Parathyroid adenoma (tissue), 2 donors: ENCODE results near the gene ASPG.
A peak's percentile ranks its signal among the peaks of the same experiment; 100 is the strongest.

Experiments used
- H2AFZ ChIP-seq: fragments of 300-600 bp; sonication (generic); one replicate; pipeline ENCODE4 v1.7.0; 2017; ENCODE audit warnings: antibody characterized with exemption, mild to moderate bottlenecking
- H3K27ac ChIP-seq: fragments of 300-600 bp; sonication (generic); one replicate; pipeline ENCODE4 v1.7.0; 2017
- H3K27me3 ChIP-seq: fragments of 300-600 bp; sonication (generic); one replicate; pipeline ENCODE4 v1.7.0; 2017; ENCODE audit warnings: low read length; ENCODE audit not compliant: control insufficient read depth, insufficient read depth
- H3K36me3 ChIP-seq: fragments of 300-600 bp; sonication (generic); one replicate; pipeline ENCODE4 v1.7.0; 2017; ENCODE audit warnings: low read length; ENCODE audit not compliant: control insufficient read depth, insufficient read depth
- H3K4me1 ChIP-seq: fragments of 300-600 bp; sonication (generic); one replicate; pipeline ENCODE4 v1.7.0; 2017; ENCODE audit warnings: control low read depth
- H3K4me2 ChIP-seq: fragments of 300-600 bp; sonication (generic); one replicate; pipeline ENCODE4 v1.7.0; 2017; ENCODE audit warnings: low read length
- H3K4me3 ChIP-seq: fragments of 300-600 bp; sonication (generic); one replicate; pipeline ENCODE4 v1.7.0; 2017; ENCODE audit warnings: low read depth, low read length
- H3K79me2 ChIP-seq: fragments of 300-600 bp; sonication (generic); one replicate; pipeline ENCODE4 v1.7.0; 2017; ENCODE audit warnings: control low read depth
- H3K9ac ChIP-seq: fragments of 300-600 bp; sonication (generic); one replicate; pipeline ENCODE4 v1.7.0; 2017; ENCODE audit warnings: mild to moderate bottlenecking
- H3K9me3 ChIP-seq: fragments of 300-600 bp; sonication (generic); one replicate; pipeline ENCODE4 v1.7.0; 2017; ENCODE audit warnings: low read length; ENCODE audit not compliant: control insufficient read depth
- TF ChIP-seq, protein P1 (sequence below): fragments of 300-600 bp; sonication (generic); IDR thresholded peaks from one replicate; pipeline ENCODE4 v1.7.0; 2017; ENCODE audit warnings: antibody characterized with exemption, mild to moderate bottlenecking
- donor health status: primary hyperparathyroidism.

Gene ASPG

DNA sequence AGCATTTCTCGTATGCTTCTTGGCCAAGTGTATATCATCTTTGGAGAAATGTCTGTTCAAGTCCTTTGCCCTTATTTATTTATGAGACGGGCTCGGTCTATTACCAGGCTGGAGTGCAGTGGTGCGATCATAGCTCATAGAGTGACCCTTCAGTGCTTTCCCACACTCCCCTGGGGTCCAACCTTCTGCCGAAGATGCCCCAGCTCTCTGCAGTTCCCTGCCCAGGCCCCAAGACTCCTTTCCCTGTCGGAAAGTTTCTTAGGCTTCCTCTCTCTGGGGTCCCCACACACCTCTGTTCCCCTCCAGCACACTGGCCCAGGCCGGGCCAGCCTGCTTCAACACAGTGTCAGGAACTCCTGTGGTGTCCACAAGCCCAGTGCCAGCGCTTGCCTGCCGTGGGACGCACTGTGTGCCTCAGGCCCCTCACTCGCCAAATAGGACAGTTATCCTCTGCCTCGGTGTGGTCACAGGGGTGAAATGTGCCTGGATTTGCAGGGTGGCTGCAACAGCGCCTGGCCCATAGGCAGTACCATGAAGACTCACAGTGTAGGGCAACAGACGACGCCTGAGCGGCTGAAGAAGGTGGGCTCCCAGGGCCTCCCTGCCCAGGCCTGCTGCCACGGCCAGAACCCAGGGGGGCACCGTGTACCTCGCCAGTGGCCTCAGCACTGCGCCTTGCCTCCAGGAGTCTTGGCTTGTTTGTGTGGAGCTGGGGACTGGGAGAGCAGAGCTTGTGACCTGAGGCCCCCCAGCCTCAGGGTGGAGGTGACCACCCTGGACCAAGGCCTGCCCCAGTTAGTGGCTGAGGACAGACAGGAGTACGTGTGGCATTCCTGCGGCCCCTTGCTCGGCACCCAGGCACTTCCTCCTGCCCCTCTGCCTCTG is 4.9 kb upstream of the ASPG start:
- no peak overlapping the region for H3K4me2 ChIP-seq
- H3K27ac ChIP-seq = no peak overlapping the region
- H3K4me1 ChIP-seq = peaks cover 5% of the 10 kb centered on the region
- H3K9ac ChIP-seq = no peak overlapping the region
- TF ChIP-seq, protein P1, sequence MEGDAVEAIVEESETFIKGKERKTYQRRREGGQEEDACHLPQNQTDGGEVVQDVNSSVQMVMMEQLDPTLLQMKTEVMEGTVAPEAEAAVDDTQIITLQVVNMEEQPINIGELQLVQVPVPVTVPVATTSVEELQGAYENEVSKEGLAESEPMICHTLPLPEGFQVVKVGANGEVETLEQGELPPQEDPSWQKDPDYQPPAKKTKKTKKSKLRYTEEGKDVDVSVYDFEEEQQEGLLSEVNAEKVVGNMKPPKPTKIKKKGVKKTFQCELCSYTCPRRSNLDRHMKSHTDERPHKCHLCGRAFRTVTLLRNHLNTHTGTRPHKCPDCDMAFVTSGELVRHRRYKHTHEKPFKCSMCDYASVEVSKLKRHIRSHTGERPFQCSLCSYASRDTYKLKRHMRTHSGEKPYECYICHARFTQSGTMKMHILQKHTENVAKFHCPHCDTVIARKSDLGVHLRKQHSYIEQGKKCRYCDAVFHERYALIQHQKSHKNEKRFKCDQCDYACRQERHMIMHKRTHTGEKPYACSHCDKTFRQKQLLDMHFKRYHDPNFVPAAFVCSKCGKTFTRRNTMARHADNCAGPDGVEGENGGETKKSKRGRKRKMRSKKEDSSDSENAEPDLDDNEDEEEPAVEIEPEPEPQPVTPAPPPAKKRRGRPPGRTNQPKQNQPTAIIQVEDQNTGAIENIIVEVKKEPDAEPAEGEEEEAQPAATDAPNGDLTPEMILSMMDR = no peak
- H3K9me3 ChIP-seq = no peaks in the 10 kb centered on the region
- no peaks in the 10 kb centered on the region for H3K79me2 ChIP-seq
- H2AFZ ChIP-seq = no peak overlapping the region
- no peak overlapping the region for H3K4me3 ChIP-seq
- H3K27me3 ChIP-seq = no peaks in the 10 kb centered on the region
- no peaks in the 10 kb centered on the region for H3K36me3 ChIP-seq

DNA sequence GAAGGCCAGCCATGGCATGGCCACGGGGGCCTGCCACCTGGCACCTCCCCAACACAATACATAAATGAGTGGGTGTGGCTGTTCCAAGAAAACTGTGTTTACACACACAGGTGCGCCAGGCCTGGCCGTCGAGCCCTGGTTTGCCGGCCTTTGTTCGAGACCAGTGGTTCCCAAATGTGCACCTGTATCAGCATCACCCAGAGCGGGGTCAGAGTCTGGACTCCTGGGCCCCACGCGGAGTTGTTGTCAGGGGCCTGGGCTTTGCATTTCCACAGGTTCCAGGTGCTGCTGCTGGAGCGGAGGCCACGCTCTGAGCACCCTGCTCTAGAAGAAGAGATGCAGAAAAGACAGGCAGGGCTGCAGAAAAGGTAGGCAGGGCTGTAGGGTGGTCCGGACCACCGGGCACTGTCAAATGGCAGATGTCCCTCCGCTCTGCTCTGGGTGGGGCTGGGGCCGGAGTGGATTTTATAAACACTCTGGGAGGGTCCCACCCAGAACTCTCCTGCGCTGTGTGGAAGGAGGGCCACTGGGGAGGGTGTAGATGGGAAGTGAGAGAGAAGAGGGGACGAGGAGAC is 4.2 kb upstream of the ASPG start:
- no peak overlapping the region for H3K4me2 ChIP-seq
- H3K27ac ChIP-seq = no peak overlapping the region
- peaks cover 5% of the 10 kb centered on the region for H3K4me1 ChIP-seq
- H3K79me2 ChIP-seq = no peaks in the 10 kb centered on the region
- H3K36me3 ChIP-seq = no peaks in the 10 kb centered on the region
- H2AFZ ChIP-seq = no peak overlapping the region
- TF ChIP-seq, protein P1 = no peak
- no peak overlapping the region for H3K4me3 ChIP-seq
- H3K27me3 ChIP-seq = no peaks in the 10 kb centered on the region
- H3K9ac ChIP-seq = no peak overlapping the region
- H3K9me3 ChIP-seq = no peaks in the 10 kb centered on the region

DNA sequence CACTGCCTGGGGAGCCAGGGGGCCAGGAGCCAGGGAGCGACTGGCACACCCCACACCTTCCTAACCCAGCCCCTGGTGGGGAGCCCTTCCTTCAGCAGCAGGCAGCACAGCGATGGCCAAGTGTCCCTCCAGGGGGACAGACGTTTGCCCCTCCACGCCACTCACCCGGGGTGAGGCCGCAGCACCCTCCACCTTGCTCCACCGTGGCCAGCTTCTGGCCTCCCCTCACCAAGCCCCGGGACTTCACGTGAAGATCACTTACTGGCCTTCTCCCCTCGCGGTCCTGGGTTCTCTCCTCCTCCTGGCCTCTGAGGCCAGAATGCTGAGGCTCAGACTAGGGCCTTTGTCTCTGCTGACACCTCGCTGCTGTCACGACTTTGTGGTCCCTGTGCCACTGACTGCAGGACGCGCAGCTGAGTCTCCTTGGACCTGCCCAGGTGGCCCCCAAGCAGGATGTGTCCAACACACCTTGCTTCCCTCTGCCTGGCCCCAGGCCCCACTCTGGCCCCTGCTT is 3.5 kb upstream of the ASPG start:
- Histone ChIP-seq H3K4me1 (peaks cover 5% of the 10 kb centered on the region), H3K27me3 (no peaks in the 10 kb centered on the region), H2AFZ (no peak overlapping the region), H3K79me2 (no peaks in the 10 kb centered on the region), H3K4me2 (no peak overlapping the region), H3K36me3 (no peaks in the 10 kb centered on the region), H3K9me3 (no peaks in the 10 kb centered on the region), H3K27ac (no peak overlapping the region), H3K4me3 (no peak overlapping the region), H3K9ac (no peak overlapping the region)
- TF ChIP-seq, protein P1 = no peak

DNA sequence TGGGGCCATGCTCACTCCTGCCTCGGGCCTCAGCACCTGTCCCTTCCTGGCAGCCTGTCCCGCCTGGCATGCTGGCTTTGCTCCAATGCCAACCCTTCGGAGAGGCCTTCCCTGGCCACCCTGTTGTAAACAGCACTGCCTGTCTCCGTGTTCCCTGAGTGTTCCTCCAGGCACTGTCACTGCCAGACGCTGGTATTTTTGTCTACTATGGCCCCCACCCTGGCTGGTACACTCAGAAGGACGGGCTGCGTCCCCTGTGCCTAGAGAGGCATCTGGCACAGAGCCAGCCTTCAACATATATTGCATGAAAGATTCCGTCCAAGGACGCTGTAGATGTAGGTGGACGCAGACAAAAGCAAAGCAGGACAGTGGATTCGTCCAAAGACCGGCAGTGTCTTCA is 2.7 kb upstream of the ASPG start:
- TF ChIP-seq, protein P1 = no peak
- peaks cover 5% of the 10 kb centered on the region for H3K4me1 ChIP-seq
- no peaks in the 10 kb centered on the region for H3K36me3 ChIP-seq
- H3K4me2 ChIP-seq = no peak overlapping the region
- peak overlapping the region; percentile 53 for H2AFZ ChIP-seq
- no peaks in the 10 kb centered on the region for H3K79me2 ChIP-seq
- no peaks in the 10 kb centered on the region for H3K9me3 ChIP-seq
- H3K27me3 ChIP-seq = no peaks in the 10 kb centered on the region
- no peak overlapping the region for H3K9ac ChIP-seq
- no peak overlapping the region for H3K4me3 ChIP-seq
- H3K27ac ChIP-seq = no peak overlapping the region
